Astrocyte (in vitro differentiated cells and primary cell): ENCODE measurements around the gene LRIG1. TPM values are rescaled to one million over a fixed set of nuclear protein-coding genes. Genes with fewer than 3 reads are reported as not detected.

Experiments
- DNase-seq: peaks from one replicate; pipeline ENCODE4 v3.0.0-alpha.2; 2010; ENCODE audit warnings: low read depth
- FAIRE-seq: peaks from 2 replicates; lab custom pipeline; 2011; peaks lifted over from hg19 to GRCh38; lab: Jason Lieb, UNC
- H2AFZ ChIP-seq: 2 replicates; pipeline ENCODE4 v1.6.0; 2012; ENCODE audit warnings: low read depth, low read length, inconsistent platforms
- H3K27ac ChIP-seq: 2 replicates; pipeline ENCODE4 v1.5.1; 2011; ENCODE audit warnings: low read depth, low read length, inconsistent platforms
- H3K27me3 ChIP-seq: 2 replicates; pipeline ENCODE4 v1.6.0; 2011; ENCODE audit warnings: low read length, inconsistent platforms; ENCODE audit not compliant: insufficient read depth
- H3K36me3 ChIP-seq: 2 replicates; pipeline ENCODE4 v1.5.1; 2011; ENCODE audit warnings: low read length, inconsistent platforms; ENCODE audit not compliant: insufficient read depth
- H3K4me1 ChIP-seq: 2 replicates; pipeline ENCODE4 v1.5.1; 2011; ENCODE audit warnings: low read length, inconsistent platforms; ENCODE audit not compliant: insufficient read depth
- H3K4me2 ChIP-seq: 2 replicates; pipeline ENCODE4 v1.6.0; 2012; ENCODE audit warnings: low read length, inconsistent platforms
- H3K4me3 ChIP-seq: 2 replicates; pipeline ENCODE4 v1.5.1; 2011; ENCODE audit warnings: low read depth, mild to moderate bottlenecking, low read length, inconsistent platforms; ENCODE audit not compliant: insufficient read depth
- H3K79me2 ChIP-seq: 2 replicates; pipeline ENCODE4 v1.6.0; 2012; ENCODE audit warnings: mild to moderate bottlenecking, low read length, inconsistent platforms; ENCODE audit not compliant: insufficient read depth
- H3K9ac ChIP-seq: 2 replicates; pipeline ENCODE4 v1.6.0; 2012; ENCODE audit warnings: mild to moderate bottlenecking, low read length, inconsistent platforms
- H3K9me3 ChIP-seq: 2 replicates; pipeline ENCODE4 v1.5.1; 2012; ENCODE audit warnings: low read depth, mild to moderate bottlenecking, low read length, inconsistent platforms; ENCODE audit not compliant: insufficient read depth
- H4K20me1 ChIP-seq: 2 replicates; pipeline ENCODE4 v1.6.0; 2012; ENCODE audit warnings: low read length, inconsistent platforms; ENCODE audit not compliant: insufficient read depth
- H3K27ac Mint-ChIP-seq: one replicate; pipeline ENCODE4 v1.8.0; 2021; ENCODE audit warnings: mild to moderate bottlenecking, mixed read lengths; ENCODE audit not compliant: unreplicated experiment
- H3K27me3 Mint-ChIP-seq: one replicate; pipeline ENCODE4 v1.8.0; 2021; ENCODE audit warnings: low read depth, mixed read lengths; ENCODE audit not compliant: unreplicated experiment
- H3K36me3 Mint-ChIP-seq: one replicate; pipeline ENCODE4 v1.8.0; 2021; ENCODE audit warnings: low read depth, mixed read lengths; ENCODE audit not compliant: unreplicated experiment
- H3K4me1 Mint-ChIP-seq: one replicate; pipeline ENCODE4 v1.8.0; 2021; ENCODE audit warnings: low read depth, mixed read lengths; ENCODE audit not compliant: unreplicated experiment
- H3K4me3 Mint-ChIP-seq: one replicate; pipeline ENCODE4 v1.8.0; 2021; ENCODE audit warnings: mild to moderate bottlenecking, moderate library complexity, mixed read lengths; ENCODE audit not compliant: unreplicated experiment
- H3K9me3 Mint-ChIP-seq: one replicate; pipeline ENCODE4 v1.8.0; 2021; ENCODE audit warnings: mild to moderate bottlenecking, mixed read lengths; ENCODE audit not compliant: unreplicated experiment
- CTCF ChIP-seq: IDR thresholded peaks from 2 replicates; pipeline ENCODE4 v1.5.1; 2011; ENCODE audit warnings: low read depth, mild to moderate bottlenecking, inconsistent platforms, low read length, moderate library complexity; ENCODE audit not compliant: insufficient read depth
- EZH2 ChIP-seq: IDR thresholded peaks from 2 replicates; pipeline ENCODE4 v1.6.1; 2012; ENCODE audit warnings: mild to moderate bottlenecking, low read length, inconsistent platforms; ENCODE audit not compliant: insufficient read depth
- total RNA-seq: library from RNA; stranded (reverse); gene quantifications from 2 replicates; pipeline ENCODE4 v1.2.1, GENCODE V29; 2021

The LRIG1 gene
- total RNA-seq, 1 donor from 2014 or later: 39.7 TPM

- no peak overlapping the region for H3K27ac ChIP-seq
- no peak overlapping the region for H2AFZ ChIP-seq
- Mint-ChIP-seq H3K4me1 (peaks cover 71% of the 10 kb centered on the region), H3K9me3 (no peaks in the 10 kb centered on the region), H3K27ac (peak overlapping the region; percentile 10), H3K36me3 (no peaks in the 10 kb centered on the region), H3K27me3 (no peaks in the 10 kb centered on the region), H3K4me3 (peak overlapping the region; percentile 55)
- H3K9me3 ChIP-seq: no peaks in the 10 kb centered on the region
- H3K9ac ChIP-seq: peak overlapping the region; percentile 29
- peaks cover 95% of the 10 kb centered on the region for H3K79me2 ChIP-seq
- H3K36me3 ChIP-seq: no peaks in the 10 kb centered on the region
- peak; percentile 84 for DNase-seq
- H3K4me3 ChIP-seq: no peak overlapping the region
- peak; percentile 37 for FAIRE-seq
- peaks cover 64% of the 10 kb centered on the region for H4K20me1 ChIP-seq
- peak overlapping the region; percentile 54 for H3K4me2 ChIP-seq
- TF ChIP-seq CTCF: no peak
- no peak for TF ChIP-seq EZH2
- H3K4me1 ChIP-seq: peaks cover 27% of the 10 kb centered on the region
- H3K27me3 ChIP-seq: no peaks in the 10 kb centered on the region
Measured at GRCh38 chr3:66494959-66495667, 5.7 kb downstream of the LRIG1 start.

- H3K79me2 ChIP-seq: peaks cover 96% of the 10 kb centered on the region
- no peak for DNase-seq
- H3K27ac ChIP-seq: no peak overlapping the region
- Mint-ChIP-seq H3K9me3 (no peaks in the 10 kb centered on the region), H3K27ac (peak overlapping the region; percentile 81), H3K4me3 (peak overlapping the region; percentile 55), H3K27me3 (no peaks in the 10 kb centered on the region), H3K36me3 (no peaks in the 10 kb centered on the region), H3K4me1 (peaks cover 78% of the 10 kb centered on the region)
- H3K4me1 ChIP-seq: peaks cover 20% of the 10 kb centered on the region
- no peaks in the 10 kb centered on the region for H3K9me3 ChIP-seq
- H3K36me3 ChIP-seq: no peaks in the 10 kb centered on the region
- no peak overlapping the region for H2AFZ ChIP-seq
- no peak overlapping the region for H3K9ac ChIP-seq
- no peak overlapping the region for H3K4me2 ChIP-seq
- H3K4me3 ChIP-seq: no peak overlapping the region
- peaks cover 55% of the 10 kb centered on the region for H4K20me1 ChIP-seq
- no peak for FAIRE-seq
- no peaks in the 10 kb centered on the region for H3K27me3 ChIP-seq
- TF ChIP-seq EZH2 (no peak), CTCF (no peak)
Measured at GRCh38 chr3:66493458-66494099, 7.2 kb downstream of the LRIG1 start.

- Mint-ChIP-seq H3K27ac (no peak overlapping the region), H3K36me3 (no peaks in the 10 kb centered on the region), H3K4me1 (peaks cover 69% of the 10 kb centered on the region), H3K4me3 (no peak overlapping the region), H3K9me3 (no peaks in the 10 kb centered on the region), H3K27me3 (no peaks in the 10 kb centered on the region)
- Histone ChIP-seq H4K20me1 (peaks cover 46% of the 10 kb centered on the region), H3K4me1 (peaks cover 20% of the 10 kb centered on the region), H3K4me3 (no peak overlapping the region), H3K27ac (no peak overlapping the region), H3K36me3 (no peaks in the 10 kb centered on the region), H3K9ac (no peak overlapping the region), H3K9me3 (no peaks in the 10 kb centered on the region), H2AFZ (no peak overlapping the region), H3K4me2 (no peak overlapping the region), H3K27me3 (no peaks in the 10 kb centered on the region), H3K79me2 (peaks cover 96% of the 10 kb centered on the region)
- no peak for DNase-seq
- TF ChIP-seq EZH2 (no peak), CTCF (no peak)
- FAIRE-seq: no peak
Measured at GRCh38 chr3:66492672-66493071, 8.2 kb downstream of the LRIG1 start.
